ENCODE data around the gene MYO9A. TPM values are rescaled to one million over a fixed set of nuclear protein-coding genes. Genes with fewer than 3 reads are reported as not detected.

The MYO9A gene
- polyA plus RNA-seq, 1 experiment = 13.1 TPM

GRCh38 chr15:71781179-71781964, 336.6 kb downstream of the MYO9A start:
- H3K4me3 ChIP-seq (ENCODE audit: low read depth, low read length) = no peak overlapping the region
- no peaks in the 10 kb centered on the region for H3K27me3 ChIP-seq (ENCODE audit: control insufficient read depth, insufficient read depth, low read length)
- POLR2A ChIA-PET = interaction anchor here (0.6 kb wide), 1 partner anchor 37 kb away, joined by 5 read pairs; no protein-coding TSS in a partner anchor
- CTCF ChIA-PET = interaction anchor here (1.0 to 3.2 kb wide), 15 partner anchors 9 to 369 kb away, joined by 3 to 26 read pairs (median 7); no protein-coding TSS in a partner anchor
- 0 out of 2 replicates have a peak, but pooled peaks cover 2% of the 10 kb centered on the region for H3K36me3 ChIP-seq (ENCODE audit: control insufficient read depth, insufficient read depth, low read length)
- no peak for TF ChIP-seq CTCF (IDR thresholded peaks at IDR 0.05; ENCODE audit: insufficient read depth, low read depth, low read length)
- DNase-seq (ENCODE audit: low read depth) = no peak

GRCh38 chr15:71780115-71780976, 337.6 kb downstream of the MYO9A start:
- POLR2A ChIA-PET = interaction anchor here (0.6 kb wide), 2 partner anchors 36 to 37 kb away, joined by 5 read pairs; no protein-coding TSS in a partner anchor
- DNase-seq (ENCODE audit: low read depth) = no peak
- CTCF ChIA-PET = interaction anchor here (0.6 to 3.2 kb wide), 22 partner anchors 9 to 1065 kb away, joined by 3 to 26 read pairs (median 4); no protein-coding TSS in a partner anchor
- Histone ChIP-seq H3K4me3 (ENCODE audit: low read depth, low read length) (no peak overlapping the region), H3K27me3 (ENCODE audit: control insufficient read depth, insufficient read depth, low read length) (no peaks in the 10 kb centered on the region), H3K36me3 (ENCODE audit: control insufficient read depth, insufficient read depth, low read length) (0 out of 2 replicates have a peak, but pooled peaks cover 2% of the 10 kb centered on the region)
- TF ChIP-seq CTCF (IDR thresholded peaks at IDR 0.05; ENCODE audit: insufficient read depth, low read depth, low read length) = peak; percentile 78

GRCh38 chr15:71779073-71779797, 338.7 kb downstream of the MYO9A start:
- CTCF ChIA-PET = interaction anchor here (0.7 to 3.2 kb wide), 9 partner anchors 8 to 377 kb away, joined by 3 to 26 read pairs (median 4); no protein-coding TSS in a partner anchor
- POLR2A ChIA-PET = no interaction called here
- no peak for TF ChIP-seq CTCF (IDR thresholded peaks at IDR 0.05; ENCODE audit: insufficient read depth, low read depth, low read length)
- 0 out of 2 replicates have a peak, but pooled peaks cover 2% of the 10 kb centered on the region for H3K36me3 ChIP-seq (ENCODE audit: control insufficient read depth, insufficient read depth, low read length)
- H3K4me3 ChIP-seq (ENCODE audit: low read depth, low read length) = no peak overlapping the region
- no peaks in the 10 kb centered on the region for H3K27me3 ChIP-seq (ENCODE audit: control insufficient read depth, insufficient read depth, low read length)
- no peak for DNase-seq (ENCODE audit: low read depth)

DNA sequence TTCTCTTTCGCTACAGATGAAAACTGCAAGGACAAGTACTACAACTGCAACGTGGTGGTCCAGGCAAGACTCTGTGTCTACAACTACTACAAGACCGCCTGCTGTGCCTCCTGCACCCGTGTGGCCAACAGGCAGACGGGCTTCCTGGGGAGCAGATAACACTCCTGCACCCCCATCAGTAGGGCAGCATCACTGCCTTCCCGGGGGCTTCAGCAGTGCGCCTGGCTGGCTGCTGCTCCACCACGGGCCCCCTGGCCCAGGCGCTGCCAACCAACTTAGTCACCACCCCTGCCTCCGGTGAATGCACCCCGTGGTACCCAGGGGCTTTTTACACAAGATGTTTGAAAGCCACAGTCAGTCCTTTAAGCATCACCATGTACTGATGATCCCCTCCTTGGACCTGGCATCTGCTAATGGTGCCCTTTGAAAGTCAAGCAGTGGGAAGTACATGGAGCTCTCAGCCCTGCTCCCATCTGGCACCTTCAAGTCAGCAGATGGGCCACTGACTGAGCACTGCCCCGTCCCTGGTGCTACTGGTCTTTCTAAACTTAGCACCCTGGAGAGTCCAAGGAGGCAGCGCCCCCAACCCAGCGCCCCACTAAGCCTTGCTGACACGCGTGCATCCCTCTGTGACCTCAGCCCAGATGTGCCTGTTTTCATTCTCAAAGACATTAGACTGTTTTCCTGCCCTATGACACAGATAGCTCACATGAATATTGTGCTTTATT, 340.6 kb downstream of the MYO9A start:
- DNase-seq (ENCODE audit: low read depth) = no peak
- ChIA-PET CTCF (no interaction called here), POLR2A (no interaction called here)
- TF ChIP-seq CTCF (IDR thresholded peaks at IDR 0.05; ENCODE audit: insufficient read depth, low read depth, low read length) = no peak
- 0 out of 2 replicates have a peak, but pooled peaks cover 2% of the 10 kb centered on the region for H3K36me3 ChIP-seq (ENCODE audit: control insufficient read depth, insufficient read depth, low read length)
- H3K27me3 ChIP-seq (ENCODE audit: control insufficient read depth, insufficient read depth, low read length) = no peaks in the 10 kb centered on the region
- H3K4me3 ChIP-seq (ENCODE audit: low read depth, low read length) = no peak overlapping the region

Measured in BJ (cell line).